HepG2 (cell line): ENCODE results near the gene STX12. TPM values are rescaled to one million over a fixed set of nuclear protein-coding genes. Genes with fewer than 3 reads are reported as not detected.
A peak's percentile ranks its signal among the peaks of the same experiment; 100 is the strongest.

ENCODE experiments used
- CCAR2 ChIP-seq: fragments of 200-400 bp; formaldehyde crosslinking; optimal IDR thresholded peaks from 2 replicates; pipeline ENCODE3; 2018; ENCODE audit warnings: low read depth, mild to moderate bottlenecking, low read length, moderate library complexity
- CEBPG ChIP-seq: IDR thresholded peaks from 2 replicates; pipeline ENCODE4 v1.6.1; 2016
- KDM5A ChIP-seq: fragments of 200-600 bp; sonication (generic); IDR thresholded peaks from 2 replicates; pipeline ENCODE4 v1.7.0; 2018; ENCODE audit warnings: antibody characterized with exemption, mild to moderate bottlenecking, low read length, borderline replicate concordance
- MAF1 ChIP-seq: sonication (generic); formaldehyde crosslinking; IDR thresholded peaks from 2 replicates; pipeline ENCODE4 v1.5.0; 2020; ENCODE audit warnings: missing genetic modification reagents, borderline replicate concordance
- NFYB ChIP-seq: sonication (generic); formaldehyde crosslinking; IDR thresholded peaks from 2 replicates; pipeline ENCODE4 v1.4.0; 2020; ENCODE audit warnings: missing genetic modification reagents
- PCBP2 ChIP-seq: fragments of 200-400 bp; formaldehyde crosslinking; optimal IDR thresholded peaks from 2 replicates; pipeline ENCODE3; 2018; ENCODE audit warnings: low read length, low read depth; ENCODE audit not compliant: poor library complexity, severe bottlenecking
- PHF21A ChIP-seq: sonication (generic); formaldehyde crosslinking; IDR thresholded peaks from 2 replicates; pipeline ENCODE4 v1.5.0; 2020; ENCODE audit warnings: mild to moderate bottlenecking, missing genetic modification reagents
- TBP ChIP-seq: sonication (generic); formaldehyde crosslinking; IDR thresholded peaks from 2 replicates; pipeline ENCODE4 v1.5.0; 2020; ENCODE audit warnings: missing genetic modification reagents
- TMF1 ChIP-seq: sonication (generic); formaldehyde crosslinking; IDR thresholded peaks from 2 replicates; pipeline ENCODE4 v1.8.1; 2022; ENCODE audit warnings: low read depth, missing genetic modification reagents
- ZNF326 ChIP-seq: sonication (generic); formaldehyde crosslinking; IDR thresholded peaks from 2 replicates; pipeline ENCODE4 v1.4.0; 2020; ENCODE audit warnings: missing genetic modification reagents, borderline replicate concordance
- ZNF33B ChIP-seq: sonication (generic); formaldehyde crosslinking; IDR thresholded peaks from 2 replicates; pipeline ENCODE4 v1.5.1; 2020; ENCODE audit warnings: mild to moderate bottlenecking, missing genetic modification reagents
- polyA plus RNA-seq, 8 experiments: library from polyadenylated mRNA; depleted of rRNA in 3 of 8; stranded (reverse) in 7 of 8; unstranded in 1 of 8; fragments of >200 nt; fragmentation: Illumina TruSeq in 4 of 8; extraction: Trizol in 4 of 8; gene quantifications; 2 replicates each; pipeline versions ENCODE4 v1.2.1 to v1.2.3, GENCODE V29; 2011 to 2016; ENCODE audit warnings: low read depth in 4 of 8, missing spikeins in 1 of 8, mixed read lengths in 1 of 8; ENCODE audit not compliant: insufficient read depth in 1 of 8
- total RNA-seq, 5 experiments: library from RNA; depleted of rRNA; stranded (reverse); fragments of >200 nt; fragmentation: Illumina TruSeq; extraction: Trizol; gene quantifications; 2 replicates each; pipeline ENCODE4 v1.2.3, GENCODE V29; 2016; ENCODE audit warnings: low read depth in 1 of 5
- TF ChIP-seq, protein P1 (sequence below): sonication (generic); formaldehyde crosslinking; IDR thresholded peaks from 2 replicates; pipeline ENCODE4 v1.4.0; 2020; ENCODE audit warnings: missing genetic modification reagents, mild to moderate bottlenecking, borderline replicate concordance
- TF ChIP-seq, protein P2 (sequence below): sonication (generic); formaldehyde crosslinking; conservative IDR thresholded peaks from 2 replicates; pipeline ENCODE4 v1.8.1; 2023; ENCODE audit warnings: missing genetic modification reagents
- TF ChIP-seq, protein P3 (sequence below): sonication (generic); formaldehyde crosslinking; IDR thresholded peaks from 2 replicates; pipeline ENCODE4 v1.8.1; 2023; ENCODE audit warnings: missing genetic modification reagents, inconsistent platforms, borderline replicate concordance
- TF ChIP-seq, protein P4 (sequence below): sonication (generic); formaldehyde crosslinking; IDR thresholded peaks from 2 replicates; pipeline ENCODE4 v1.5.1; 2020; ENCODE audit warnings: mild to moderate bottlenecking, missing genetic modification reagents

STX12 gene
- total and polyA plus RNA-seq, 2 of the 13 experiments (the other 11 are each of a cell fraction or from before 2014, with no cell fraction given), result 9.0 to 19.7 TPM

DNA sequence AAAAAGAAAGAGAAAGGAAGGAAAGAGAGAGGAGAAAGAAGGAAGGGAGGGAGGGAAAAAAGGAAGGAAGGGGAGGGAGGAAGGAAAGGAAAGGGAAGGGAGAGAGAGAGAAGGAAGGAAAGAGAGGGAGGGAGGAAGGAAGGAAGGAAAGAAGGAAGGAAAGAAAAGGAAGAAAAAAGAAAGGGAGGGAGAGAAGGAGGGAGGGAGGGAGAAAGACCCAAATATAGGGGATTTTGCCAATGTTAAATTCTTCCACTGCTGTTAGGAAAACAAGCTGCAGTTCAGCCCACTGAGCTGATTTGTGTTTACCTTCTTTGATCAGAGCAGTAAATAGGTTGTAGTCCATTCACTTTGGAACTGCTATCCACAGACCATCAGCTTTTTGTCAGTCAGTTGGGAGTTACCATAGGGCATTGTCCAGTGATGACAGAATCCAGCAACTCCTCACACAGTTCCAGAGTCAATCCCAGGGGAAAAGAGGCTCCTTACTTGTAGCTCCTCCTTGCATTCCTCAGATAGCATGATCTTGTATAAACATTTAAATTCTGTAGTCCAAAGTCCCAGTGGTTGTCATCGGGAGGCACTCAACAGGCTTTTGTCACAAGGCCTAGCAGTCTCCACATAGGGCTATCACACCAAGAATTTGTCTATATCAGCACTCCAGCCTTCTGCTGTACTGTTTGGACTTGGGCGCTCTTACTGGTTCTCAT, 44.1 kb downstream of the STX12 start (continued):
- no peak for TF ChIP-seq NFYB (CRISPR knock-in tag)
- TF ChIP-seq TMF1, result no peak
- no peak for TF ChIP-seq MAF1
- TF ChIP-seq CCAR2, result no peak
- TF ChIP-seq, protein P1, sequence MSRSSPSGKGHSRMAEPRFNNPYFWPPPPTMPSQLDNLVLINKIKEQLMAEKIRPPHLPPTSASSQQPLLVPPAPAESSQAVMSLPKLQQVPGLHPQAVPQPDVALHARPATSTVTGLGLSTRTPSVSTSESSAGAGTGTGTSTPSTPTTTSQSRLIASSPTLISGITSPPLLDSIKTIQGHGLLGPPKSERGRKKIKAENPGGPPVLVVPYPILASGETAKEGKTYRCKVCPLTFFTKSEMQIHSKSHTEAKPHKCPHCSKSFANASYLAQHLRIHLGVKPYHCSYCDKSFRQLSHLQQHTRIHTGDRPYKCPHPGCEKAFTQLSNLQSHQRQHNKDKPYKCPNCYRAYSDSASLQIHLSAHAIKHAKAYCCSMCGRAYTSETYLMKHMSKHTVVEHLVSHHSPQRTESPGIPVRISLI, result no peak
- no peak for TF ChIP-seq PHF21A (CRISPR knock-in tag)
- no peak; the same call in 1 of the 2 replicates for TF ChIP-seq KDM5A
- TF ChIP-seq ZNF33B (CRISPR knock-in tag), result no peak
- peak; percentile 87 for TF ChIP-seq PCBP2
- TF ChIP-seq, protein P2, sequence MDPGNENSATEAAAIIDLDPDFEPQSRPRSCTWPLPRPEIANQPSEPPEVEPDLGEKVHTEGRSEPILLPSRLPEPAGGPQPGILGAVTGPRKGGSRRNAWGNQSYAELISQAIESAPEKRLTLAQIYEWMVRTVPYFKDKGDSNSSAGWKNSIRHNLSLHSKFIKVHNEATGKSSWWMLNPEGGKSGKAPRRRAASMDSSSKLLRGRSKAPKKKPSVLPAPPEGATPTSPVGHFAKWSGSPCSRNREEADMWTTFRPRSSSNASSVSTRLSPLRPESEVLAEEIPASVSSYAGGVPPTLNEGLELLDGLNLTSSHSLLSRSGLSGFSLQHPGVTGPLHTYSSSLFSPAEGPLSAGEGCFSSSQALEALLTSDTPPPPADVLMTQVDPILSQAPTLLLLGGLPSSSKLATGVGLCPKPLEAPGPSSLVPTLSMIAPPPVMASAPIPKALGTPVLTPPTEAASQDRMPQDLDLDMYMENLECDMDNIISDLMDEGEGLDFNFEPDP (CRISPR knock-in tag), result no peak
- TF ChIP-seq, protein P3, sequence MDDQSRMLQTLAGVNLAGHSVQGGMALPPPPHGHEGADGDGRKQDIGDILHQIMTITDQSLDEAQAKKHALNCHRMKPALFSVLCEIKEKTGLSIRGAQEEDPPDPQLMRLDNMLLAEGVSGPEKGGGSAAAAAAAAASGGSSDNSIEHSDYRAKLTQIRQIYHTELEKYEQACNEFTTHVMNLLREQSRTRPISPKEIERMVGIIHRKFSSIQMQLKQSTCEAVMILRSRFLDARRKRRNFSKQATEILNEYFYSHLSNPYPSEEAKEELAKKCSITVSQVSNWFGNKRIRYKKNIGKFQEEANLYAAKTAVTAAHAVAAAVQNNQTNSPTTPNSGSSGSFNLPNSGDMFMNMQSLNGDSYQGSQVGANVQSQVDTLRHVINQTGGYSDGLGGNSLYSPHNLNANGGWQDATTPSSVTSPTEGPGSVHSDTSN, result no peak
- TF ChIP-seq CEBPG (CRISPR knock-in tag), result no peak; the same call in 1 of the 2 replicates
- no peak for TF ChIP-seq ZNF326 (CRISPR knock-in tag)
- TF ChIP-seq TBP, result no peak
- TF ChIP-seq, protein P4, sequence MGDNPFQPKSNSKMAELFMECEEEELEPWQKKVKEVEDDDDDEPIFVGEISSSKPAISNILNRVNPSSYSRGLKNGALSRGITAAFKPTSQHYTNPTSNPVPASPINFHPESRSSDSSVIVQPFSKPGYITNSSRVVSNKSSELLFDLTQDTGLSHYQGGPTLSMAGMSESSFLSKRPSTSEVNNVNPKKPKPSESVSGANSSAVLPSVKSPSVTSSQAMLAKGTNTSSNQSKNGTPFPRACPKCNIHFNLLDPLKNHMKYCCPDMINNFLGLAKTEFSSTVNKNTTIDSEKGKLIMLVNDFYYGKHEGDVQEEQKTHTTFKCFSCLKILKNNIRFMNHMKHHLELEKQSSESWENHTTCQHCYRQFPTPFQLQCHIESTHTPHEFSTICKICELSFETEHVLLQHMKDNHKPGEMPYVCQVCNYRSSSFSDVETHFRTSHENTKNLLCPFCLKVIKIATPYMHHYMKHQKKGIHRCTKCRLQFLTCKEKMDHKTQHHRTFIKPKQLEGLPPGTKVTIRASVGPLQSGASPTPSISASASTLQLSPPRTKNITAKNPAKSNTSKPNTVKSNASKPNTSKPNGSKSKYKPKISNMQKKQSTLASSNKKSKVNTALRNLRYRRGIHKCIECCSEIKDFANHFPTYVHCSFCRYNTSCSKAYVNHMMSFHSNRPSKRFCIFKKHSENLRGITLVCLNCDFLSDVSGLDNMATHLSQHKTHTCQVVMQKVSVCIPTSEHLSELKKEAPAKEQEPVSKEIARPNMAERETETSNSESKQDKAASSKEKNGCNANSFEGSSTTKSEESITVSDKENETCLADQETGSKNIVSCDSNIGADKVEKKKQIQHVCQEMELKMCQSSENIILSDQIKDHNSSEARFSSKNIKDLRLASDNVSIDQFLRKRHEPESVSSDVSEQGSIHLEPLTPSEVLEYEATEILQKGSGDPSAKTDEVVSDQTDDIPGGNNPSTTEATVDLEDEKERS (CRISPR knock-in tag), result no peak
